ENCODE results near the gene CORO2A. TPM values are rescaled to one million over a fixed set of nuclear protein-coding genes. Genes with fewer than 3 reads are reported as not detected.

Gene CORO2A
- total and polyA plus RNA-seq, 2 of the 13 experiments (the other 11 are each of a cell fraction or from before 2014, with no cell fraction given), result 14.4 to 15.3 TPM

DNA sequence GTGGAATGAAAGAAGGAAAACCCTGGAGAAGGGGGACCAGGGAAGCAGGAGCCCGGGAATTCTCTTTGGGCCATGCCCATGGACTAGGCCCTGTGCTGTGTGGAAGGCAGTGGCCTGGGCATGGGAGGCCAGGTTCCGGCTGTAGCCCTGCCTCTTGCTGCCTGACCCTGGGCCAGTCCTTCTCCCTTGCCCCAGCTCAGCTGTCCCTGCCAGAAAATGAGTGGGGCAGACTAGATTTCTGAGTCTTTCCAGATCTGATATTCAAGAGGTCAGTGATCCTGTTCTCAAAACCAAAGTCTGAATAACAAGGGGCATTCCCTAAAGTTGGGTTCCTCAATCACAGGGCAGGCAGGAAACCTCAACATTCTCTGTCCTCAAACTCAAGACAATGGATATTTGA, 24.8 kb upstream of the CORO2A start (continued):
- TF ChIP-seq PBX2 (CRISPR knock-in tag; IDR thresholded peaks at IDR 0.05) (no peak), ISX (CRISPR knock-in tag; conservative IDR thresholded peaks at IDR 0.05) (no peak), KLF11 (CRISPR knock-in tag; IDR thresholded peaks at IDR 0.05) (no peak), ZFX (CRISPR knock-in tag; IDR thresholded peaks at IDR 0.05; ENCODE audit: low read depth) (no peak), HNRNPH1 (optimal IDR thresholded peaks at IDR 0.05; ENCODE audit: low read depth, low read length) (no peak)

DNA sequence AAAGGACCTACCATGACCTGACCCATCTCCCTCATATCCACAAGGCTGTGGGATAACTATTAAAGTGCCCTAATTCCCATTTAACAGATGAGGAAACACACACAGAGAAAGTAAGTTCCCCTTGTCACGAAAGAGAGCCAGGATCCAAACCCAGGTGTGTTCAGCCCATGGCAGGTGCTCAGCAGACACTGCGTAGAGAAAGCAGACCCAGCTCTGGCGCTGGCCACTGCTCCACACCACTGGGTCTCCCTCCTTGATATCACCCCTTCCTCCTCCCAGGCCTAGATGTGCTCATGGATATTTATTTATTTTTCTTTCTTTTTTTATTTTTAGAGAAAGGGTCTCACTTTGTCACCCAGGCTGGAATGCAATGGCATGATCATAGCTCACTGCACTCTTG, 24.0 kb upstream of the CORO2A start:
- Histone ChIP-seq H3K36me3 (replicated peaks in 1 of 2; ENCODE audit: control insufficient read depth in 1 of 2, insufficient read depth in 2 of 2, low read length in 2 of 2) (no peaks in the 10 kb centered on the region; a peak in 1 of 5 replicates), H3K4me2 (ENCODE audit: low read depth, low read length) (no peak overlapping the region), H3K27ac (ENCODE audit: extremely low read length, insufficient read depth, low read length) (no peak overlapping the region), H3K79me2 (ENCODE audit: insufficient read depth, low read length) (no peaks in the 10 kb centered on the region), H3K4me3 (replicated peaks in 1 of 3; ENCODE audit: insufficient read depth in 1 of 3, low read depth in 2 of 3, low read length in 3 of 3) (no peak overlapping the region), H2AFZ (ENCODE audit: low read length) (no peak overlapping the region), H4K20me1 (ENCODE audit: insufficient read depth, low read length) (no peaks in the 10 kb centered on the region), H3K27me3 (ENCODE audit: control insufficient read depth in 1 of 2, insufficient read depth in 2 of 2, low read length in 2 of 2) (no peaks in the 10 kb centered on the region), H3K9ac (ENCODE audit: insufficient read depth, low read depth, low read length) (no peak overlapping the region), H3K4me1 (ENCODE audit: insufficient read depth, low read length) (peaks cover 14% of the 10 kb centered on the region), H3K9me3 (ENCODE audit: low read length) (no peaks in the 10 kb centered on the region)
- DNase-seq (ENCODE audit: low spot score) (no peak), FAIRE-seq (no peak), ATAC-seq (no peak)
- intact Hi-C loops (cut with micrococcal nuclease; ENCODE audit: unreplicated experiment) (no loop called here), in situ Hi-C loops (cut with HindIII; ENCODE audit: extremely low pct_ligation_motif_present, low pct_unique_long_range_greater_than_20kb) (no loop called here)
- no TSS peak for BruUV-seq (replicated peaks)
- CTCF ChIA-PET (ENCODE audit: low intra/inter-chr PET ratio, low total read pairs), result interaction anchor here (1.5 kb wide), 1 partner anchor 23 kb away, joined by 4 read pairs; the partner anchor contains the start of gene CORO2A
- TF ChIP-seq ZKSCAN5 (CRISPR knock-in tag; IDR thresholded peaks at IDR 0.05) (no peak), ZBTB7A (CRISPR knock-in tag; IDR thresholded peaks at IDR 0.05) (no peak), TOE1 (CRISPR knock-in tag; IDR thresholded peaks at IDR 0.05) (no peak), ZSCAN21 (CRISPR knock-in tag; IDR thresholded peaks at IDR 0.05; ENCODE audit: borderline replicate concordance) (no peak), TCF12 (IDR thresholded peaks at IDR 0.05) (no peak), TCF12 (CRISPR knock-in tag; IDR thresholded peaks at IDR 0.05) (no peak), SMAD3 (CRISPR knock-in tag; IDR thresholded peaks at IDR 0.05) (no peak), RFXANK (CRISPR knock-in tag; IDR thresholded peaks at IDR 0.05) (no peak), ZBTB7B (CRISPR knock-in tag; IDR thresholded peaks at IDR 0.05) (no peak), ZNF282 (IDR thresholded peaks at IDR 0.05; ENCODE audit: partially characterized antibody) (no peak), ZNF816 (CRISPR knock-in tag; IDR thresholded peaks at IDR 0.05; ENCODE audit: borderline replicate concordance) (no peak), MTERF4 (CRISPR knock-in tag; IDR thresholded peaks at IDR 0.05) (no peak)
- POLR2A ChIA-PET, result no interaction called here
- WGBS (ENCODE audit: low lambda C conversion rate), result 100% methylated on average over 3 of the region's 3 CpGs

All from HepG2 (cell line).